ENCODE measurements around the gene RHOXF2.

GRCh38 chrX:120125444-120125843, 33.0 kb upstream of the RHOXF2 start:
- TF ChIP-seq CTCF (IDR thresholded peaks at IDR 0.05 in 4 of 5, conservative IDR thresholded peaks at IDR 0.05 in 1 of 5), result no peak
- no peak for TF ChIP-seq POLR2A (IDR thresholded peaks at IDR 0.05)
